Measurements from ENCODE around the gene ZFHX3. TPM values are rescaled to one million over a fixed set of nuclear protein-coding genes. Genes with fewer than 3 reads are reported as not detected.

ZFHX3 gene
- total and polyA plus RNA-seq, 2 experiments from 2014 or later: 2.8 to 3.9 TPM

GRCh38 chr16:72864130-72864833 lies 183.6 kb downstream of the ZFHX3 start:
- 76 to 86% methylated on average over 6 of the region's 6 CpGs for WGBS, 2 experiments (ENCODE audit: low coverage in 1 of 2, low lambda C conversion rate in 2 of 2, missing lambda C conversion rate in 2 of 2)
- in situ Hi-C loops (cut with MboI): no loop called here

GRCh38 chr16:72862090-72862489 lies 185.8 kb downstream of the ZFHX3 start:
- no peaks in the 10 kb centered on the region for H3F3A ChIP-seq (ENCODE audit: insufficient read depth)
- in situ Hi-C loops (cut with MboI): no loop called here
- TF ChIP-seq EZH2phosphoT487 (IDR thresholded peaks at IDR 0.05; ENCODE audit: insufficient read depth, low read depth): no peak
- no peak for TF ChIP-seq EZH2 (IDR thresholded peaks at IDR 0.05; ENCODE audit: insufficient read depth, poor library complexity, severe bottlenecking)
- H2AFZ ChIP-seq: no peak overlapping the region
- H3K4me1 ChIP-seq (ENCODE audit: insufficient read depth): no peaks in the 10 kb centered on the region
- no peaks in the 10 kb centered on the region for H4K20me1 ChIP-seq (ENCODE audit: insufficient read depth)
- DNase-seq: no peak
- no peaks in the 10 kb centered on the region for H3K9me2 ChIP-seq (ENCODE audit: insufficient read depth)
- no peak overlapping the region for H3K4me3 ChIP-seq
- H3K4me2 ChIP-seq (ENCODE audit: unreplicated experiment): no peak overlapping the region
- no peaks in the 10 kb centered on the region for H3K9me3 ChIP-seq (ENCODE audit: low read depth)
- H3K9ac ChIP-seq: no peak overlapping the region
- peaks cover 15% of the 10 kb centered on the region; the same call in 1 of the 2 replicates for H3K79me2 ChIP-seq (ENCODE audit: insufficient read depth)
- H3K27me3 ChIP-seq (replicated peaks; ENCODE audit: insufficient read depth): no peaks in the 10 kb centered on the region
- no peak overlapping the region for H3K27ac ChIP-seq
- no peaks in the 10 kb centered on the region for H3K36me3 ChIP-seq (ENCODE audit: low read depth)

More at GRCh38 chr16:72864130-72864833, 183.6 kb downstream of the ZFHX3 start:
- no peak overlapping the region for H3K27ac ChIP-seq
- H3K79me2 ChIP-seq (ENCODE audit: insufficient read depth): peaks cover 7% of the 10 kb centered on the region; the same call in 1 of the 2 replicates
- no peaks in the 10 kb centered on the region for H3K4me1 ChIP-seq (ENCODE audit: insufficient read depth)
- H2AFZ ChIP-seq: no peak overlapping the region
- DNase-seq: no peak
- H3K4me2 ChIP-seq (ENCODE audit: unreplicated experiment): no peak overlapping the region
- H3F3A ChIP-seq (ENCODE audit: insufficient read depth): no peaks in the 10 kb centered on the region
- TF ChIP-seq EZH2 (IDR thresholded peaks at IDR 0.05; ENCODE audit: insufficient read depth, poor library complexity, severe bottlenecking): no peak
- TF ChIP-seq EZH2phosphoT487 (IDR thresholded peaks at IDR 0.05; ENCODE audit: insufficient read depth, low read depth): no peak
- no peaks in the 10 kb centered on the region for H3K36me3 ChIP-seq (ENCODE audit: low read depth)
- no peaks in the 10 kb centered on the region for H3K9me3 ChIP-seq (ENCODE audit: low read depth)
- no peaks in the 10 kb centered on the region for H3K9me2 ChIP-seq (ENCODE audit: insufficient read depth)
- no peak overlapping the region for H3K9ac ChIP-seq
- H4K20me1 ChIP-seq (ENCODE audit: insufficient read depth): no peaks in the 10 kb centered on the region
- no peaks in the 10 kb centered on the region for H3K27me3 ChIP-seq (replicated peaks; ENCODE audit: insufficient read depth)
- H3K4me3 ChIP-seq: no peak overlapping the region

- in situ Hi-C loops (cut with MboI): no loop called here
- Histone ChIP-seq H3K36me3 (ENCODE audit: low read depth) (no peaks in the 10 kb centered on the region), H3K9ac (no peak overlapping the region), H3K27me3 (replicated peaks; ENCODE audit: insufficient read depth) (no peaks in the 10 kb centered on the region), H3K27ac (no peak overlapping the region), H3K4me2 (ENCODE audit: unreplicated experiment) (no peak overlapping the region), H3K9me2 (ENCODE audit: insufficient read depth) (no peaks in the 10 kb centered on the region), H4K20me1 (ENCODE audit: insufficient read depth) (no peaks in the 10 kb centered on the region), H3K9me3 (ENCODE audit: low read depth) (no peaks in the 10 kb centered on the region), H3F3A (ENCODE audit: insufficient read depth) (no peaks in the 10 kb centered on the region), H2AFZ (no peak overlapping the region), H3K4me1 (ENCODE audit: insufficient read depth) (no peaks in the 10 kb centered on the region), H3K79me2 (ENCODE audit: insufficient read depth) (peaks cover 18% of the 10 kb centered on the region; the same call in 1 of the 2 replicates), H3K4me3 (no peak overlapping the region)
- WGBS, 2 experiments (ENCODE audit: low coverage in 1 of 2, low lambda C conversion rate in 2 of 2, missing lambda C conversion rate in 2 of 2): 74% methylated on average over 14 of the region's 14 CpGs
- no peak for DNase-seq
- TF ChIP-seq EZH2phosphoT487 (IDR thresholded peaks at IDR 0.05; ENCODE audit: insufficient read depth, low read depth): no peak
- no peak for TF ChIP-seq EZH2 (IDR thresholded peaks at IDR 0.05; ENCODE audit: insufficient read depth, poor library complexity, severe bottlenecking)
Measured at GRCh38 chr16:72860726-72861562, 187.0 kb downstream of the ZFHX3 start.

GRCh38 chr16:72859581-72859980 lies 188.3 kb downstream of the ZFHX3 start:
- Histone ChIP-seq H3K9me3 (ENCODE audit: low read depth) (no peaks in the 10 kb centered on the region), H3K4me1 (ENCODE audit: insufficient read depth) (no peaks in the 10 kb centered on the region), H3K36me3 (ENCODE audit: low read depth) (no peaks in the 10 kb centered on the region), H3K79me2 (ENCODE audit: insufficient read depth) (peaks cover 11% of the 10 kb centered on the region; the same call in 1 of the 2 replicates), H3K27ac (no peak overlapping the region), H3K4me3 (no peak overlapping the region), H3K27me3 (replicated peaks; ENCODE audit: insufficient read depth) (no peaks in the 10 kb centered on the region), H3K4me2 (ENCODE audit: unreplicated experiment) (no peak overlapping the region), H3K9ac (no peak overlapping the region), H2AFZ (no peak overlapping the region), H4K20me1 (ENCODE audit: insufficient read depth) (no peaks in the 10 kb centered on the region), H3K9me2 (ENCODE audit: insufficient read depth) (no peaks in the 10 kb centered on the region), H3F3A (ENCODE audit: insufficient read depth) (no peaks in the 10 kb centered on the region)
- WGBS, 2 experiments (ENCODE audit: low coverage in 1 of 2, low lambda C conversion rate in 2 of 2, missing lambda C conversion rate in 2 of 2): 94 to 97% methylated on average over 6 of the region's 6 CpGs
- in situ Hi-C loops (cut with MboI): no loop called here
- no peak for DNase-seq
- no peak for TF ChIP-seq EZH2 (IDR thresholded peaks at IDR 0.05; ENCODE audit: insufficient read depth, poor library complexity, severe bottlenecking)
- no peak for TF ChIP-seq EZH2phosphoT487 (IDR thresholded peaks at IDR 0.05; ENCODE audit: insufficient read depth, low read depth)

Measured in GM23248 (cell line).